Peyer's patch (tissue), 4 donors: ENCODE data around the gene C1R.

ENCODE experiments used
- POLR2A ChIP-seq, 2 donors: fragments of 450-650 bp; IDR thresholded peaks; one replicate each; pipeline ENCODE4 v1.5.1; 2017; ENCODE audit warnings: antibody characterized with exemption in 2 of 2, mild to moderate bottlenecking in 2 of 2, moderate library complexity in 2 of 2
- TF ChIP-seq, protein P1 (sequence below), 6 experiments: fragments of 450-650 bp in 4 of 6; fragments of 200-600 bp in 2 of 6; sonication (generic) in 1 of 6; IDR thresholded peaks; one replicate each; pipeline ENCODE4 v1.5.1; 2017 to 2019; ENCODE audit warnings: antibody characterized with exemption in 6 of 6, mild to moderate bottlenecking in 3 of 6, moderate library complexity in 1 of 6

DNA sequence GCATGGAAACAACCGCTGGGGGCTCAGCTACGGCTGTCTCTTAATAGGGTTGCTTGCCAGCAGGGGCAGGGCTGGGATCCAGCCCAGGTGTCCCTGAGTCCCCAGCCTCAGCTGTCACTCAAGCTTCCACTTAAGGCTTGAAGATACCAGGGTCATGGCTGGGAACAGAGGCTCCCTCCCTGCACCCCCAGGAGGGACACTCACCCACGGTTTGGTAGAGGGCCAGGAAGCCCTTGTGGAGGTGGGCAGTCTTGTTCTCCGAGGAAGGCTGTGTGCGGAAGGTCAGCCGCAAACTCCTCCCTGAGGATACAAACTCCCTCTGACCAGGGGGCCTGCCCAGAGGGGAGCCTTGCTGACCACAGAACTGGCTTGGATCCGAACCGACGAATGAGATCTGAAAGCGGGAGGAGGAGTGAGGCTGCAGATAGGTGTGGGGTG, 9.5 kb upstream of the C1R start:
- TF ChIP-seq, protein P1, sequence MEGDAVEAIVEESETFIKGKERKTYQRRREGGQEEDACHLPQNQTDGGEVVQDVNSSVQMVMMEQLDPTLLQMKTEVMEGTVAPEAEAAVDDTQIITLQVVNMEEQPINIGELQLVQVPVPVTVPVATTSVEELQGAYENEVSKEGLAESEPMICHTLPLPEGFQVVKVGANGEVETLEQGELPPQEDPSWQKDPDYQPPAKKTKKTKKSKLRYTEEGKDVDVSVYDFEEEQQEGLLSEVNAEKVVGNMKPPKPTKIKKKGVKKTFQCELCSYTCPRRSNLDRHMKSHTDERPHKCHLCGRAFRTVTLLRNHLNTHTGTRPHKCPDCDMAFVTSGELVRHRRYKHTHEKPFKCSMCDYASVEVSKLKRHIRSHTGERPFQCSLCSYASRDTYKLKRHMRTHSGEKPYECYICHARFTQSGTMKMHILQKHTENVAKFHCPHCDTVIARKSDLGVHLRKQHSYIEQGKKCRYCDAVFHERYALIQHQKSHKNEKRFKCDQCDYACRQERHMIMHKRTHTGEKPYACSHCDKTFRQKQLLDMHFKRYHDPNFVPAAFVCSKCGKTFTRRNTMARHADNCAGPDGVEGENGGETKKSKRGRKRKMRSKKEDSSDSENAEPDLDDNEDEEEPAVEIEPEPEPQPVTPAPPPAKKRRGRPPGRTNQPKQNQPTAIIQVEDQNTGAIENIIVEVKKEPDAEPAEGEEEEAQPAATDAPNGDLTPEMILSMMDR (IDR thresholded peaks at IDR 0.05) = no peak
- TF ChIP-seq POLR2A (IDR thresholded peaks at IDR 0.05) = no peak
